Endothelial cell of umbilical vein (primary cell): ENCODE results near the gene CDC25C. TPM values are rescaled to one million over a fixed set of nuclear protein-coding genes. Genes with fewer than 3 reads are reported as not detected.

Experiments
- BruUV-seq: library from RNA; stranded (reverse); fragments of 400-500 nt; replicated peaks from 2 replicates; lab custom pipeline; 2021; lab: Mats Ljungman, UMichigan
- CTCF ChIA-PET: fragments of 300-600, 350-600 bp; sonication (Branson Sonifier 250); formaldehyde crosslinking; loops from one replicate; lab custom pipeline; 2021; ENCODE audit warnings: antibody characterized with exemption, inconsistent platforms; lab: Charles Lee
- POLR2A ChIA-PET: fragments of 300-600, 350-600 bp; sonication (Branson Sonifier 250); formaldehyde crosslinking; loops from one replicate; lab custom pipeline; 2021; ENCODE audit warnings: antibody characterized with exemption, inconsistent platforms; lab: Charles Lee
- DNase-seq: peaks from one replicate; pipeline ENCODE4 v3.0.0-alpha.2; 2011; ENCODE audit warnings: low read depth, low spot score
- FAIRE-seq: peaks from 2 replicates; lab custom pipeline; 2011; peaks lifted over from hg19 to GRCh38; lab: Jason Lieb, UNC
- H2AFZ ChIP-seq: 2 replicates; pipeline ENCODE4 v1.6.0; 2012; ENCODE audit warnings: low read depth, low read length, control low read depth, inconsistent platforms
- H3K27ac ChIP-seq: 2 replicates; pipeline ENCODE4 v1.5.1; 2011; ENCODE audit warnings: low read depth, mild to moderate bottlenecking, control low read depth, low read length, moderate library complexity; ENCODE audit not compliant: insufficient read depth
- H3K27me3 ChIP-seq, 2 experiments: 2 replicates each; pipeline versions ENCODE4 v1.6.0 to v1.6.1; 2011; ENCODE audit warnings: low read length in 2 of 2, mixed read lengths in 1 of 2; ENCODE audit not compliant: control insufficient read depth in 2 of 2, insufficient read depth in 2 of 2
- H3K36me3 ChIP-seq, 2 experiments: 2 replicates in 1 of 2; 3 replicates in 1 of 2; pipeline ENCODE4 v1.5.1; 2011; ENCODE audit warnings: low read length in 2 of 2, mild to moderate bottlenecking in 1 of 2, moderate library complexity in 1 of 2; ENCODE audit not compliant: control insufficient read depth in 2 of 2, insufficient read depth in 2 of 2; ENCODE audit errors: extremely low read depth in 1 of 2
- H3K4me1 ChIP-seq: 3 replicates; pipeline ENCODE4 v1.5.1; 2011; ENCODE audit warnings: mild to moderate bottlenecking, low read length; ENCODE audit not compliant: control insufficient read depth, insufficient read depth; ENCODE audit errors: extremely low read depth
- H3K4me2 ChIP-seq: 2 replicates; pipeline ENCODE4 v1.6.1; 2011; ENCODE audit warnings: low read length, control low read depth, mixed read lengths; ENCODE audit not compliant: insufficient read depth
- H3K4me3 ChIP-seq, 3 experiments: fragments of 200-600 bp in 1 of 3; sonication (generic), shearing (Covaris generic) in 1 of 3; replicated peaks in 1 of 3; 2 replicates each; pipeline ENCODE4 v1.5.1; 2011 to 2016; ENCODE audit warnings: control low read depth in 3 of 3, low read length in 3 of 3, mild to moderate bottlenecking in 2 of 3, inconsistent platforms in 1 of 3, low read depth in 1 of 3, moderate library complexity in 1 of 3; ENCODE audit not compliant: insufficient read depth in 1 of 3
- H3K79me2 ChIP-seq: 2 replicates; pipeline ENCODE4 v1.6.0; 2012; ENCODE audit warnings: low read length, inconsistent platforms; ENCODE audit not compliant: control insufficient read depth, insufficient read depth
- H3K9ac ChIP-seq: replicated peaks from 2 replicates; pipeline ENCODE3; 2011; ENCODE audit warnings: low read length, control low read depth; ENCODE audit not compliant: insufficient read depth; ENCODE audit errors: extremely low read depth
- H3K9me1 ChIP-seq: replicated peaks from 3 replicates; pipeline ENCODE4 v1.6.0; 2011; ENCODE audit warnings: mild to moderate bottlenecking, low read length; ENCODE audit not compliant: control insufficient read depth, insufficient read depth; ENCODE audit errors: extremely low read depth
- H3K9me3 ChIP-seq: replicated peaks from 2 replicates; pipeline ENCODE4 v1.5.1; 2012; ENCODE audit warnings: low read length, inconsistent platforms; ENCODE audit not compliant: control insufficient read depth, insufficient read depth
- H4K20me1 ChIP-seq: replicated peaks from 2 replicates; pipeline ENCODE3; 2011; ENCODE audit warnings: mild to moderate bottlenecking, low read length; ENCODE audit not compliant: control insufficient read depth, insufficient read depth; ENCODE audit errors: extremely low read depth
- POLR2AphosphoS5 ChIP-seq: IDR thresholded peaks from 2 replicates; pipeline ENCODE4 v1.6.1; 2012; ENCODE audit warnings: low read depth, mild to moderate bottlenecking, control low read depth, low read length, moderate library complexity; ENCODE audit not compliant: insufficient read depth
- dilution Hi-C: fragments of 300-500 bp; cut with MboI; formaldehyde crosslinking; loops from one replicate; pipeline ENCODE4 v1.15.0; 2019; ENCODE audit warnings: low sequenced_read_pairs; ENCODE audit not compliant: extremely low pct_ligation_motif_present
- intact Hi-C: fragments of 100-400 bp; cut with micrococcal nuclease; formaldehyde crosslinking; loops from one replicate; pipeline ENCODE4 v1.10.0; 2022
- polyA plus RNA-seq, 4 experiments: library from polyadenylated mRNA; depleted of rRNA in 3 of 4; stranded (reverse) in 3 of 4; unstranded in 1 of 4; fragments of >200 nt; gene quantifications; 2 replicates each; pipeline versions ENCODE4 v1.2.1 to v1.2.3, GENCODE V29; 2011 to 2012; ENCODE audit warnings: missing spikeins in 1 of 4
- total RNA-seq: library from RNA; stranded (reverse); gene quantifications from 2 replicates; pipeline ENCODE4 v1.2.3, GENCODE V29; 2021
- TF ChIP-seq, protein P1 (sequence below): IDR thresholded peaks from 2 replicates; pipeline ENCODE4 v1.6.1; 2011; ENCODE audit not compliant: insufficient read depth, insufficient read length
- TF ChIP-seq, protein P2 (sequence below), 2 donors: IDR thresholded peaks; 1 replicate in 1 of 2; 2 replicates in 1 of 2; pipeline ENCODE4 v1.5.1; 2011; ENCODE audit warnings: low read length in 2 of 2, mild to moderate bottlenecking in 2 of 2, moderate library complexity in 2 of 2, control low read depth in 1 of 2, inconsistent platforms in 1 of 2, low read depth in 1 of 2; ENCODE audit not compliant: insufficient read depth in 1 of 2; ENCODE audit errors: extremely low read depth in 1 of 2

CDC25C gene
- total and polyA plus RNA-seq, 2 donors (not counting 3 experiments of a cell fraction or from before 2014, with no cell fraction given) = 8.1 to 13.6 TPM

DNA sequence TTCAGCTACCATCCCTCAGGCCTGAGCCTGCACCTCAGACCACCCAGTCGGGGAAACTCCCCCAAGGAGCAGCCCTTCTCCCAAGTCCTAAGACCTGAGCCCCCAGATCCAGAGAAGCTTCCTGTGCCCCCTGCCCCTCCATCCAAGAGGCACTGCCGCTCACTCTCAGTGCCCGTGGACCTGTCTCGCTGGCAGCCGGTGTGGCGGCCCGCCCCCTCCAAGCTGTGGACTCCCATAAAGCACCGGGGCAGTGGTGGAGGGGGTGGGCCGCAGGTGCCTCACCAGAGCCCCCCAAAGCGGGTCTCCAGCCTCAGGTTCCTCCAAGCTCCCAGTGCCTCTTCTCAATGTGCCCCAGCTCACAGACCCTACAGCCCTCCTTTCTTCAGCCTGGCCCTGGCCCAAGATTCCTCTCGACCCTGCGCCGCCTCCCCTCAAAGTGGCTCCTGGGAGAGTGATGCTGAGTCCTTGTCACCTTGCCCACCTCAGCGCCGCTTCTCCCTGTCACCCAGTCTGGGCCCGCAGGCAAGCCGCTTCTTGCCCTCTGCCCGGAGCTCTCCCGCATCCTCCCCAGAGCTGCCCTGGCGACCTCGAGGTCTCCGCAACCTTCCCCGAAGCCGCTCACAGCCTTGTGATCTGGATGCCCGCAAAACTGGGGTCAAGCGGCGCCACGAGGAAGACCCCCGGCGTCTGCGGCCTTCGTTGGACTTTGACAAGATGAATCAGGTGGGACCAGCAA, 13.5 kb upstream of the CDC25C start:
- FAIRE-seq (no peak), DNase-seq (no peak)
- ChIA-PET CTCF (no interaction called here), POLR2A (no interaction called here)
- Histone ChIP-seq H3K9ac (no peak overlapping the region), H3K79me2 (peaks cover 18% of the 10 kb centered on the region), H3K27ac (no peak overlapping the region), H3K4me2 (no peak overlapping the region), H3K9me1 (no peaks in the 10 kb centered on the region), H3K36me3 (peaks cover 24 to 48% of the 10 kb centered on the region in 2 experiments), H4K20me1 (no peaks in the 10 kb centered on the region), H3K27me3 (no peaks in the 10 kb centered on the region), H3K9me3 (no peaks in the 10 kb centered on the region), H3K4me1 (peaks cover 2% of the 10 kb centered on the region), H3K4me3 (no peak overlapping the region), H2AFZ (no peak overlapping the region)
- intact Hi-C loops (no loop called here), dilution Hi-C loops (no loop called here)
- no TSS peak for BruUV-seq
- TF ChIP-seq, protein P1, sequence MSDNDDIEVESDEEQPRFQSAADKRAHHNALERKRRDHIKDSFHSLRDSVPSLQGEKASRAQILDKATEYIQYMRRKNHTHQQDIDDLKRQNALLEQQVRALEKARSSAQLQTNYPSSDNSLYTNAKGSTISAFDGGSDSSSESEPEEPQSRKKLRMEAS = no peak

DNA sequence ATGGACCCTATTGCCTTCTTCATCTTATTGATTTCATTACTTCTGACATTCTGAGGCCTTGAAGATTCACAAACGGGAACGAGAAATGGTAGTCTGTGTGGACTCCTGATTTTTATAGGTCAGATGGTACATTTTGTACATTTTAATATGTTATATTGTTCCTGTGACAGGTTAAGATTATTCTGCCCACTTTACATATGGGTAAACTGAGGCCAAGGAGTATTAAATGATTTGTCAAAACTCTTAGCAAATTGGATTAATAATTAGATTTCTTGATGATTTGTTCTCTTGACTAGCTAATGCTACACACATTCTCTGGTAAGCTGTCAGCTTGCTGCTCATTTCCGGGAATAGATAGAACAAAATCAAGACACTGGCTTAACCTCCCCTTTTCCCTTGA, 8.4 kb upstream of the CDC25C start:
- FAIRE-seq (no peak), DNase-seq (no peak)
- Histone ChIP-seq H3K79me2 (peaks cover 34% of the 10 kb centered on the region), H2AFZ (no peak overlapping the region), H3K27me3 (no peaks in the 10 kb centered on the region), H3K9me3 (no peaks in the 10 kb centered on the region), H3K4me1 (peaks cover 13% of the 10 kb centered on the region), H3K27ac (no peak overlapping the region), H3K4me2 (peak overlapping the region; percentile 59), H4K20me1 (no peaks in the 10 kb centered on the region), H3K9ac (no peak overlapping the region), H3K4me3 (peak overlapping the region in 1 of 3 experiments; percentile 62), H3K36me3 (peaks cover 8 to 12% of the 10 kb centered on the region in 2 experiments), H3K9me1 (no peaks in the 10 kb centered on the region)
- BruUV-seq = no TSS peak
- ChIA-PET CTCF (interaction anchor here (1.9 to 4.1 kb wide), 3 partner anchors 12 to 116 kb away, joined by 6 to 64 read pairs (median 18); partner anchors contain the start of gene KDM3B), POLR2A (interaction anchor here (4.3 kb wide), 1 partner anchor 13 kb away, joined by 58 read pairs; the partner anchor contains the start of gene KDM3B)
- intact Hi-C loops = no loop called here
- dilution Hi-C loops = no loop called here
- no peak for TF ChIP-seq POLR2AphosphoS5
- TF ChIP-seq, protein P2, sequence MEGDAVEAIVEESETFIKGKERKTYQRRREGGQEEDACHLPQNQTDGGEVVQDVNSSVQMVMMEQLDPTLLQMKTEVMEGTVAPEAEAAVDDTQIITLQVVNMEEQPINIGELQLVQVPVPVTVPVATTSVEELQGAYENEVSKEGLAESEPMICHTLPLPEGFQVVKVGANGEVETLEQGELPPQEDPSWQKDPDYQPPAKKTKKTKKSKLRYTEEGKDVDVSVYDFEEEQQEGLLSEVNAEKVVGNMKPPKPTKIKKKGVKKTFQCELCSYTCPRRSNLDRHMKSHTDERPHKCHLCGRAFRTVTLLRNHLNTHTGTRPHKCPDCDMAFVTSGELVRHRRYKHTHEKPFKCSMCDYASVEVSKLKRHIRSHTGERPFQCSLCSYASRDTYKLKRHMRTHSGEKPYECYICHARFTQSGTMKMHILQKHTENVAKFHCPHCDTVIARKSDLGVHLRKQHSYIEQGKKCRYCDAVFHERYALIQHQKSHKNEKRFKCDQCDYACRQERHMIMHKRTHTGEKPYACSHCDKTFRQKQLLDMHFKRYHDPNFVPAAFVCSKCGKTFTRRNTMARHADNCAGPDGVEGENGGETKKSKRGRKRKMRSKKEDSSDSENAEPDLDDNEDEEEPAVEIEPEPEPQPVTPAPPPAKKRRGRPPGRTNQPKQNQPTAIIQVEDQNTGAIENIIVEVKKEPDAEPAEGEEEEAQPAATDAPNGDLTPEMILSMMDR (IDR thresholded peaks at IDR 0.05; ENCODE audit: extremely low read depth in 1 of 2, insufficient read depth in 1 of 2, low read depth in 1 of 2, low read length in 2 of 2) = no peak
